ENCODE data around the gene TELO2.

Gene TELO2

DNA sequence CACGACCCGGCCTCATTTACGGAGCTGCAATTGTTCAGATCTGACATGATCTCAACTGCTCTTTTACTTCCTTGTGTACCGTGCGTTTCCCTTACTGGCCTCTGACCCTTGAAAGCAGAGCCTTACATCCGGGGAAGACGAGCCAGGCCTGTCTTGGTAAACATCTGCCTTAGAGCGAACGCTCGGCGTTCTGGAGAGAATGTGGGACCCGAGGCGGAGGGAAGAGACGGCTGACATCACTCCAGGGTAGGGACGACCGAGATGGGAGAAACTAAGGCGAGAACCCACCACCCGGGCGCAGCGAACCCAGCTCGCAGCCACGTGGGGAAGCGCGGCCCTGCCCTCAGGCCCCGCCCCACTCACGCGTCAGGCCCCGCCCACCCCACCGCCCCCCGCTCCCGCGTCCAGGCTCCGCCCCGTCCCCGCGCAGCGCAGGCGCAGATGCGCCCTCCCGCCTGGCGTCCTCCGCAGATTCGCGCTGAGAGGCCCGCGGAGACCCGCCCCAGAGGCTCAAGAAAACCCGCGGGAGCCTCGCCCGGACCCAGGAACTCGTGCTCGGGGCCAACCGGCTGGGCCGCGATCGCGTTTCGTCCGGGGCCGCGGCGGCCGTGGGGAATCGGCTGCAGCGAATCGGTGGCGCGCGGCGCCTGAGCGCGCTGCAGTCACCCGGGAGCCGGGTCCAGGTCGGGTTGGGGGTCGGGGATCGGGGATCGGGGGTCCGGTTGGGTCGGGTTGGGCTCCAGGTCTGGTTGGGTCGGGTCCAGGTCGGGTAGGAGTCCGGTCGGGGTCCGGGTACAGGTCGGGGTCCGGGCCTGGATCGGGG lies at the start of gene TELO2:
TSS of gene TELO2 (plus strand) at position 438 of the 823 bp plus-strand sequence. CDS start 922 bp downstream, outside the sequence.
- peak; percentile 38 for DNase-seq (ENCODE audit: low read depth)

DNA sequence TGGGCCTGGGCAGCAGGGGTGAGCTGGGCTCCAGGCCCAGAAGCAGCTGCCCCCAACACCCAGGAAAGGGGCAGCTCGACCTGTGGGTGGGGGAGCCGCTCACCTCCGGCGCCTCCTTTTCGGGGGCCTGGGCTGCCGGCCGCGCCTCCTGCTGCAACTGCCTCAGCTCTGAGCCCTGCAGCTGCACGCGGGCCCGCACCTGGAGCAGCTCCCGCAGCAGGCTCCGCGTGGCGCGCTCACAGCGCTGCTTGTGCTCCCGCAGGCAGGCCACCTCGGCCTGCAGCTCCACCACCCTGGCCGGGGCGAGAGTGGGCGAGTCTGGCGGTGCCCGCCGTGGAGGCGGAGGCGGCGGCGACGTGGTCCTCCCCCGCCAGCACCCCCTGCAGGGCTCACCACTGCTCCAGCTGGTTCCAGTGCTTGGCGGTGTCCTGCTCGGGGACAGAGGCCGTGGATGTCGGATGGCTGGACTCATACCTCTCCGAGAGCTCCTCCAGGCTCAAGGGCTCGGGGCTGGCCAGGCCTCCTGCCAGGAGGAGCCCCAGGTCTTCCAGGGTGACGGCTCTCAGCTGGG lies 49.7 kb upstream of the TELO2 start:
- no peak for DNase-seq (ENCODE audit: low read depth)

DNA sequence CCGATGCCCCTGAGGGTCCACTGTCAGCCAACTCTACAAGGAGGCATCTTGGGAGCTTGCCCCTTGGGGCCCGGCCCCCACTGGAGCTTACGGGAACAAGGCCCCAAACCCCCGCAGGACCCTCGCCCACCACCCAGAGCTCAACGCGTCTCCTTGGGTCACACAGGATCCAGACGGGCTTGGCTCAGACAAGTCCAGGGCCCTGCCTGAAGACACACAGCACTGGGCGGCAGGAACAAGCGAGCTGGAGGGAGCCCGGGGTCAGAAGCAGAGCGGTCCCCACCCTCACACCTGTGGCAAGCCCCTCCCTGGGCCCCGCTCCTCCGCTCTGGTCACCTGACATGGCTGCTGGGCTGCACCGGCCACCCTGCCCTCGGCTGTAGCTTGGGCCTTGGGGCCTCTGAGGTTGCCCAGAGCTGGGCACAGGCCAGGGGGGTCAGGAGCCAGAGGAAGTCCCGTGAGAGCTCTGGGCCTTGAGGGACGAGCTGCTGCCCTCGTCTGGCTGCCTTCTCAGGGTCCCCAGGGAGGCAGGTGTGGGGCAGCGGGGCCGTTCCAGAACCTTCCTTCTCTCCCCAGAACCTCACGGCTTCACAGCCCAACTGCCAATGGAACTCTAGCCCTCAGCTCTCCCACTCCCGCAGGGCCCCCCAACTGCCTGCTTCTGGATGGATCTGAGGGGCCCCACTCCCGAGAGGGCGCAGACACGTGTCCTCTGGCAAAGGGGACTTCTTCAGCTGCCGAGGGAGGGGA lies 49.0 kb upstream of the TELO2 start, which contains the start of gene CCDC154:
TSS of gene CCDC154 (minus strand) at position 577 of the 750 bp plus-strand sequence. CDS start at position 343, 234 bp downstream.
- no peak for DNase-seq (ENCODE audit: low read depth)

DNA sequence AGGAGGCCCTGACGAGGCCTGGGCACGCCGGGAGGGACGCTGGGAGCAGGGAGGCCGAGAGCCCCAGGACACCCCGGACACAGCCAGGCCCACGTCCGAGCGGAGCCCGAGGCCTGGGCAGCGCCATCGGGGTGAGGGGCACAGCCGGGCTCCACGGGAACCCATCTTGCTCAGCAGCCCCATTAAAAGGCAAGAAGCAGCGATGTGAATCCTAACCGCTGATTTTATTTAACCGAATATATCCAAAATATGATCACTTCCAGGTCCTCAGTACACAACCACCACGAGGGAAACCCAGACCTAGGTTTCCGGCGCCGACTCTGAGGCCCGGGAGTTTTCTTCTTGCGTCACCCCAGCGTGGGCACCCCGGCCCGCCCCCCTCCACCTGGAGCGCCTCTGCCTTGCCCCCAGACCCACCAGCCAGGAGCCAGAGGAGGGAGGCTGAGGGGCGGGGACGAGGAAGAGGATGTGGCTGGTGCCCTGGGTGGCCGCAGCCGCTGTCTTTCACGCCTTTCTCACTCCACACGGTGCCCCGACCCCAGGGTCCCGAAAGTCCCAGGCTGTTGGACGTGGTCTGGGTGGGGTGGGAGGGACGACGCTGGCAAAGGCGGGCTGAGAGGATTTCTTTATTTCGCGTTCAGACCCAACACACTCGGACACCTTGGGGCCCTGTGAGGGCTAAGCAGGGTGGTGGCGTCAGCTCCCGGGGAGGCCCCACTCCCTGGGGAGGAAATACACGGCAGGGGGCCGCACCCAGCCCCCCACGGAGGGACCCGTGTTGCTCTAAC lies 48.2 kb upstream of the TELO2 start:
- no peak for DNase-seq (ENCODE audit: low read depth)

DNA sequence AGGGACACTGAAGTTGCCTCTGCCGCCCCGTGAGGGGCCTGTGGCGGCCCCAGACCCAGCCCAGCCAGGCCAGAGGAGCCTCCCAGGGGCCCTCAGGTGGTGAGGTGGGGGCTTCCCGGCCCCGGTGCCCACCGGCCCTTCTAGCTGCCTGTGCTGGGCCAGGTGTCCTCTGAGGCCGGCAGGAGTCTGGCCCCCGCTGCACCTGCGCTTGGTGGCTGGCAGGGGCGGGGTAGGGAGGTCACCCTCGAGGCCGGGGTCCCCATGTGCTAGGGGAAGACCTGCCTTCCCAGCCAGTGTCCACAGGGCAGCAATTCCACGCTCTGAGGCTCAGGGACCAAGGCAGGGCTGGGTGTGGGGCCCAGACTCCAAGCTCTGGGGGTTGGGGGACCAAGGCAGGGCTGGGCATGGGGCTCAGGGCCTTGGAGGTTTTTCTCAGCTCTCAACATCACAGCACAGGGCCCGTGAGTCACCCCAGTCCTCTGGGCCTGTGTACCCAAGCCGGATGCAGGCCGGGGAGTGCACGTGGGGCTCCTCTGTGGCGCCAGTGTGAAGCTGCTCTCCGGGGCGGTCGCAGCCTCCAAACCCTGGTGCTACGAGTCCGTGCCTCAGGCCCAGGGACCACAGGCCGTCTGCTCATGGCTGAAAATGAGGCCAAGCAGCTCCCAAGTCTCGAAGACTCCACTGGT lies 47.5 kb upstream of the TELO2 start:
- no peak for DNase-seq (ENCODE audit: low read depth)

DNA sequence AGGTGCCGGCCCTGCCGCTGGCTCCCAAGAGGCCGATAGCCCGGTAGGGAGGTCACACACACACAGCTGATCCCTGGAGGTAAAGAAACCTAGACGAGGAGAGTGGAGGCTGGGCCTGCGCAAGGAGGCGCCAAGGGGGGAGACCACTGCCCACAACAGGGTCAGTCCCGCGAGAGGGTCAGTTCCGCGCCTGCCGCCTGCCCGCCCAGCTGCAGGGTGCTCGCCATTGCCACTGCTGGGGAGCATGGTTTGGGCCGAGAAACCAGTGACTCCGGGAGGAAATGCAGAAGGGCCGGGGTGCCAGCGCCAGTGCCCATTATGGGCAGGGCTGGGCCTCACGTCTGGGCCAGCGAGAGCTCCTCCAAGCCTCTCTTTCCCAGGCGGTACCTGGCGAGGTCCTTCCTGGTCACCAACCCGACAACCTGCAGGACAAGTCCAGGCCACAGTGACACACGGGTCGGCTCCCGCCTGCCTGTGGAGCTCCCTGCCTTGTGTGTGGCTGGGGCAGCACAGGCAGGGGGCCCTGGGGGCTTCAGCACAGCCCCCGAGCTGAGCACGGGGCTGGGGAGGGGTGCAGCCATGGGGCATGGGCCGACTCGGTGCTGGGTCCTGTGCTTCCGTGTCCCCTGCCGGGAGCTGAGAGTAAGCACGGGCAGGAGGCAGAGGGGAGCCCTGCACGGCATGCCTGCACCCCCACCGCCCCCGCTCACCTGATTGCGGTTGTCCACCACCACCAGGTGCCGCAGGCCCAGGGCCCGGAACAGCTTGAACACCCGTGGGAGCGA lies 46.7 kb upstream of the TELO2 start:
- DNase-seq (ENCODE audit: low read depth), result no peak

DNA sequence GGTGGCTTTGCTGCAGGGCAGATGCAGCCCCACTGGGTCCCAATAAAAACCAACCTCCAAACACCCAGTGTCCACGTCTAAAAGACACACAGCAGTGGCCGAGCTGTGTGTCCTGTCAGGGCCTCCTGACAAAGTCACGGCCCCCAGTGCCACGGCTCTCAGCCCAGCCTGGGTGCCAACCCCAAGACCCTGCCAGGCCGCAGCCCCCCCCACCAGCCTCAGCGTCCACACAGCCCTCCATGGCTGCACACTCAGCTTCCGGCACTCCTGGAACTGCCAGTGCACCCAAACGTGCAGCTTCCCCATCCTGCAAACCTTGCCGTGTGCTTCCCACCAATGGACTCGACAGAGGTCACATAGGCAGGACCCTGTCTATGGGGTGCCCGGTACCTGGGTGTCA lies 45.2 kb upstream of the TELO2 start:
- no peak for DNase-seq (ENCODE audit: low read depth)

DNA sequence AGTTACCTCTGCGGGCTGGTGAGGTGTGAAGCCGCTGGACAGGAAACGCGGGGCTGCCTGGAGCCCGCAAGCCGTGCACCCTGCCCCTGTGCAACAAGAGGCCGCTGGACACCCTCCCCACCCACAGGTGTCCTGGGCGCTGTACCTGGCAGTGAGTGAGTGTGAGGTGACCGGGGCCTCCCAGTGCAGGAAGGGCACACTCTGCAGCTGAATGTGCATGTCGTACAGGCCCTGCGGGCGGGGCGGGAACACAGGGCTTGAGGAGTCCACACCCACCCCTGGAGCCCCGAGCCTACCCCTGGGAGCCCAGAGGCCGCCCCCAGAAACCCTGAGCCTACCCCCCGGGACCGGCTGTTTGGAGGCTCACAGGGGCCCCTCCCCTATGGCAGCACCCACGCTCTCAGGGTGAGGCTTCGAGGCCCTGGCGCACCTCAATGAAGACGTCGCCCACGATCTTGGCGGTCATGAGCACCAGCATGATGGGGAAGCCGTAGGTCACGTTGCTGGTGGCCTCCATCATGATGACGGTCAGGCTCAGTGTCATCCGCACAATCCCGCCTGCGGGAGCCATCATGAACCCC lies 44.5 kb upstream of the TELO2 start:
- DNase-seq (ENCODE audit: low read depth), result no peak

DNA sequence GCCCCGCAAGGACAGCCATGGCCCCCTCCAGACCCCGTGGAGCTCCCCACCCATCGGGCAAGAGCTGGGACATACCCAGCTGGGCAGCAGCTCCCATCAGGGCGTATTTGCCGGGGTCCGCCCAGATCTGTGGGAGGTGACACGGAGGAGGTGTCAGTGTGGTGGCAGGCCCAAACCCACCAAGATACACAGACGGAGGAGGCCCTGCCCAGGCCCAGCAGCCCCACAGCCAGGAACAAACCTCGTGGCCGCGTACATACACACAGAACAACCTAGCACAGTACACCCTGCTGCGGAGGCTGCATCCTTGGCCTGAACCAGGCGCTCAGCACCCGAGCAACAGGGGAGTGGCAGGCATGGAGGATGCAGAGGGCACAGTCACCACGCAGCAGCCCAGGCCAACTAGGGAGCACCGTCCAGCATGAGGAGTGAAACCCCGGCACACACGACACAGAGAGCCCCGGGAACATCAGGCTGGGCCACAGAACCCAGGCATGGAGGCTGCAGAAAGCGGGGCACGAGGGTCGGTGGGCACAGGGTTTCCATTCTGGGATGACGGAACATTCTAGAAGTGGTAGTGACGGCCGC lies 43.9 kb upstream of the TELO2 start:
- no peak for DNase-seq (ENCODE audit: low read depth)

DNA sequence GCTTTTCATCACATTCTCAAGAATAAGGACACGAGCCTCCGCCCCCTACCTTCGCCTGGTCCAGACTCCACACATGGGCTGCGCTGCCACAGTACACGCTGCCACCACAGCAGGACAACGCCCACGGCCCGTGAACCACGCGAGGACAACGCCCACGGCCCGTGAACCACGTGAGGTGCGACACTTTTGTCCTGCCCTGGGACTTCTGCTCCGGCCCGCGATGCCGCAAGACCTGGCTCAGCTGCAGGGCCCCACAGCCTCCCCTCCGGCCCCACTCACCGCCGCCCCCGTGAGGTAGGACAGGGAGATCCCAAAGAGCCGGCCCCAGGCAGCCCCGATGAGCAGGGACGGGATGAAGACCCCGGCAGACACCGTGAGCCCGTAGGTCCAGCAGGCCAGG lies 42.9 kb upstream of the TELO2 start:
- DNase-seq (ENCODE audit: low read depth), result no peak

DNA sequence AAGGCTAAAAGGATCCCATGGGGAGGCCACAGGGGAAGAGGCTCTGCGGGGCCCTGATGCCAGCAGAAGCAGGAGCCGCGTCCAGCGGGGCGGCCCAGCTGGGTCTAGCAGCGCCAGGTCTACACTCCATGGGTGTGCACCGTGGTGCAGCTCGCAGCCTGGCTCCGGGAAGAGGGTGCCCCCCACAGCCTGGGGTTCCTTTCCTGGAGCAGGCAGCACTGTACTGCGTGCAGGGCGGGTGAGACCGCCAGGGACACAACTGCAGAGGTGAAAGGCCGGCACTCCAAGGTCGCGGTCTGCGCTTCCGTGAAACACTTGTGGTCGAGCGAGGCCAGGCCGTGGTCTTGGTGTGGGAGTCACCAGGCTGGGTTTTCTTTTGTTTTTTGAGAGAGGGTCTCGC lies 42.3 kb upstream of the TELO2 start:
- DNase-seq (ENCODE audit: low read depth), result no peak

DNA sequence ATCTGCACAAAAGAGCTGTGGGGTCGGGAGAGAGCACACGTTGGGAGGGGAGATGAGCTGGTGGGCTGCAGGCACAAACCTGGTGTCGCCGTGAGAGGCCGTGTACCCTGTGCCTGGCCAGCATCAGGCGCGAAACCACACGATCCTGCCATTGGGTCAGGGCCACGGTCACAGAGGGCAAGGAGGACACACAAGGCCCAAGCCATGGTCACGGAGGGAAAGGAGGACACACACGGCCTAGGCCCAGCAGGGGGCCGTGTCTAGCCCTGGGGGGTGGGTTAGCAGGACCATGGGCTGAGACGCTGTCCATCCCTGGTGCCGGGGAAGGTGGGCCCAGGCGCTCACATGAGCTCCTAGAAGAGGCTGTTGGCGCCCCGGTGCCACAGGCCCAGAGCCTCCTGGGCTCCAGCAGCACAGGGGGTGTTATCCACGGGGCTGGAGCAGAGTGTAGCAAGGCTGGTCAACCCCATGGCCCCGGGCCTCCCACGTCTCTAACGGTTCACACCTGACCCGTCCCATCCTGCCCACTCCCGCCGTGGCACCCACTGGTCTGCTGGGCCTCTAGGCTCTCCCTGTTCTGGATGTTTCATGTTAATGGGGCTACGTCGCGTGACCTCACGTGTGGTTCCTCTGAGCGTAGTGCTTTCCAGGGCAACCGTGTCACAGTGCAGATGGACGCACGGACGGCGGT lies 41.3 kb upstream of the TELO2 start:
- no peak for DNase-seq (ENCODE audit: low read depth)

DNA sequence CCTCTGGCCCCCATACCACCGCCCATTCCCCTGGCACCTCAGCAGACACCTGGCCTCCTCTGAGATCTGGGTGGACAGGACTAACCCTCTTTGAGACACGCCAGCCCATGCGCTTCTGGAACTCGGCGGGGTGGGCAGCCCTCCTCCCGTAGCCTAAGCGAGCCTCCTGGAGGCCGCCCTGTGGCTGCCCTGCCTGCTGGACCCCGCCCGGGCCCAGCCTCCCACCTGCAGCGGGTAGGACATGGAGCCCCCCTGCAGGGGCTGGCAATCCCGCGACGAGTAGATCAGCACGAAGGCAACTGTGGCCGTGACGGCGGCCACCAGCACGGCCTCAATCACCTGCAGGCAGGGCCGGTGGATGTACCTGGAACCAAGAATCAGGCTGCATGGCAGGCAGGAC lies 40.6 kb upstream of the TELO2 start:
- no peak for DNase-seq (ENCODE audit: low read depth)

DNA sequence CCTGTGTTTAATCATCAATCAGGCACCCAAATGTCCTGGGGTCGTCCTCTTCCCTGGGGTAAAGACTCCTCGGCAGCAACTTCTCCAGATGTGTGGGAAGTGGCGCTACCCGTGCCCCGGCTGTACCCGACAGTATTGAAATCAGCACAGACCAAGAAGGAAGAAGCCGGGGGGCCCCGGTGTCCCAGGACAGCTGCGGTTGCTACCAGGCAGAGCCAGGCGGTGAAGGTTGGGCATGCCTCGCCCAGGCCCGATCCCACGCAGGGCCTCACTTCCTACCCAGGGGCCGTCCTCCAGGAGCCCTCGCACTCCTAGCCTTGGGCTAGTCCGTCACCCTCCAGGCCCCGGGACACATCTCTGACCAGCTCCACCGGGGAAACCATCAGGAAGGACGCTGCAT lies 39.8 kb upstream of the TELO2 start:
- DNase-seq (ENCODE audit: low read depth), result no peak

DNA sequence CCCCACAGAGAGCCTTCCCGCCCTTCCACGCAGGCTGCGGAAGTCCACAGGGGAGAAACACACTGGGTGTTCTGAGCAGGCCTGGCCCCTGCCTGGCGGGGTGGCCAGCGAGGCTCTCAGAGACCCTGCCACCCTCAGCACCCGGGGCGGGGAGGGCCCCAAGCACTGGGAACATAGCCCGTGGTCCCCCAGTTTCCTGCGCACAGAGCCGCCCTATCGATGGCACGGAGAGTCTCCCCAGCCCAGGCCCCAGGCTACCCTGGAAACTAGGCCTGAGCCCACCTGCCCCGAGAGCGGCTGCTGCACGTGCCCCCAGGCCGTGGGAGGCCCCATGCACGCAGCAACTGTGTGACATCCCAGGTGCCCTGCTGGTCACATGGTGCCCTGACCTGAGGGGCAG lies 38.6 kb upstream of the TELO2 start:
- DNase-seq (ENCODE audit: low read depth), result no peak

DNA sequence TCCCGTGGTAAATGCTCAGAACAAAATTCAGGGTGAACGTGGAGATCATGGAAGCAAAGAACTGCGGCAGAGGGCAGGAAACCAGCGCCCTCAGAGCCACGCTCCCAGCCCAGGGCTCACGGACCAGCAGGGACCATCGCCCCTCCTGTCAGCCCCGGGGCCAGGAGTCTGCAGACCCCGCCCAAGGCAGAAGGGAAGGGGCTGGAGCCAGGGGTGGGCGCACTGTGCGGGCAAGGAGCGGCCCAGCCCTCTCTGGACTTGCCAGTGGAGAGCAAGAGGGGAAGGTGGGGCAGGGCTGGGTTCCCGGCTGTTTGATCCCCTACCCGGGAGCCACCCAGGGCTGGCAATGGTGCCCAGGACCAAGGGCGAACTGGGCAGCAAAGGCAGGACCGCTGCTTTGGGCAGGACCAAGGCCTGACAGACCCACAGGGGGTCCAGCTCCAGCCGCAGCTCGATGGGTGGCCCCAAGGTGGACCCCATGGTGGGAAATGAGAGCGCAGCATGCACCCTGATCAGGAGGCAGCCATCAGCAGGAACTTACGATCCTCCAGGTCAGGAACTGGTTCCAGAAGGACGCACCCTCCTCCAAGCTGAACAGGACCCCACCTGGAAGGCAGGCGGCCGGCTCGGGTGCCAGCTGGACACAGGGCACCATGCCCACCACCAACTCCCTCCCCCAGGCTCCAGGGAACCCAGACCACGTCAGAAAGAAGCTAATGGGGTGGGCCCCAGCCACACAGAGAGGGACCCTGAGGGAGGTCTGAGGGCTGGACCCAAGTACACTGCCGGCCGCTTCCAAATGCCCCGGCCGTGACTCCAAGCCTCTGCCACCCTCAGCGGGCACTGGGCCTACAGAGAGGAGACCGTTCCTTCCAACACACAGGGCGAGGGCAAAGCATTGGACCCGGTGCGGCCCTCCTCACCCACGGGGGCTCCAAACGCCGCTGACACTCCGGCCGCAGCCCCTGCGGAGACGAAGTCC lies 37.7 kb upstream of the TELO2 start:
- DNase-seq (ENCODE audit: low read depth), result no peak

DNA sequence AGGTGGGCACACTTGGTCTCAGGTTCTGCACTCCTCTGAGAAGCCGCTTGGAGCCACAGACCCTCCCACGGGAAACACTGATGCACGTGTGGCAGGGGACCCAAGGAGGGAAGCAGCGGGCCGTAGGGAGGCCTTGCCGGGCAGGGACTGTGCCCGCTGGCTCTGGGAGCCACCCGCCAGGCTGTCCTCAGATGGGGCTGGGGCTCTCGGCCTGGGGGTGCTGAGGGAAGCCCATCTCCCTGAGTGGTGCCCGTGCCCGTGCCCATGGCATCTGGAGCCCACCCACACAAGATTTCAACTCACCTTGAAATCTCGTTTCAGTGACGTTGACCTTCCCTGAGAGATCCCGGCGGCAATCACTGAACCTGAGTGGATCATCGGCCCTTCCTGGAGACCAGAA lies 36.2 kb upstream of the TELO2 start:
- DNase-seq (ENCODE audit: low read depth), result no peak

Data from fibroblast of the conjunctiva (primary cell).